Hematopoietic multipotent progenitor cell treated with erythropoietin and hydrocortisone succinate and interleukin-3 and kit ligand, for 15 days (in vitro differentiated cells): ENCODE results near the gene BOD1L1.

Source experiments
- DNase-seq: peaks from one replicate; pipeline ENCODE4 v3.0.0-alpha.2; 2015; ENCODE audit warnings: low spot score

The BOD1L1 gene

GRCh38 chr4:13558881-13559280, 68.6 kb downstream of the BOD1L1 start:
- no peak for DNase-seq

GRCh38 chr4:13555325-13555724, 72.2 kb downstream of the BOD1L1 start:
- no peak for DNase-seq

GRCh38 chr4:13553081-13553480, 74.4 kb downstream of the BOD1L1 start:
- DNase-seq: no peak

DNA sequence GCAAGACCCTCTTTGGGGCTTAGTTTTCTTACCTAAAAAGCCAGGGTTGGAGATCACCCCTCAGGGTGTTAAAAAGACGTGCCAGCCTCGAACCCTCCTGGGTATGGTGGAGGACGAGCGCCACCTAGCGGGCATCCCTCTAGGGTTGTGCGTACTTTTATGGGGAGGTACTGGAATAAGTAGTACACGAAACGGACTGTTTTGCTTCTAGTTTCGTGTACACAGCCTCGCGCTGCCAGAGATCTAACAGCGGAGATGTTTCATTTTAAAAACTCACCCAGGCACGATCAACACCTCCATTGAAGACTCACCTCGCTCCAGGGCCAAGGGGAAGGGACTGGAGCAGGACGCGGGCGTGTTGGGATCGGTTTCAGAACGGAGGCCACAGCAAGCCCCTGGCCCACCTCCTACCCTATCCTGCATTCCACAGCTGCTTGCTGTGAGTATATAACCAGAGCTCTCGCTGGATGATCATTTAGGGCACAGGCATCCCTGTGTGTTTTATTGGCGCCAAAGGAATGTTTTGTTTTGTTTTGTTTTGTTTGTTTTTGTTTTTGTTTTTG, 78.5 kb downstream of the BOD1L1 start:
- peak; percentile 73 for DNase-seq

DNA sequence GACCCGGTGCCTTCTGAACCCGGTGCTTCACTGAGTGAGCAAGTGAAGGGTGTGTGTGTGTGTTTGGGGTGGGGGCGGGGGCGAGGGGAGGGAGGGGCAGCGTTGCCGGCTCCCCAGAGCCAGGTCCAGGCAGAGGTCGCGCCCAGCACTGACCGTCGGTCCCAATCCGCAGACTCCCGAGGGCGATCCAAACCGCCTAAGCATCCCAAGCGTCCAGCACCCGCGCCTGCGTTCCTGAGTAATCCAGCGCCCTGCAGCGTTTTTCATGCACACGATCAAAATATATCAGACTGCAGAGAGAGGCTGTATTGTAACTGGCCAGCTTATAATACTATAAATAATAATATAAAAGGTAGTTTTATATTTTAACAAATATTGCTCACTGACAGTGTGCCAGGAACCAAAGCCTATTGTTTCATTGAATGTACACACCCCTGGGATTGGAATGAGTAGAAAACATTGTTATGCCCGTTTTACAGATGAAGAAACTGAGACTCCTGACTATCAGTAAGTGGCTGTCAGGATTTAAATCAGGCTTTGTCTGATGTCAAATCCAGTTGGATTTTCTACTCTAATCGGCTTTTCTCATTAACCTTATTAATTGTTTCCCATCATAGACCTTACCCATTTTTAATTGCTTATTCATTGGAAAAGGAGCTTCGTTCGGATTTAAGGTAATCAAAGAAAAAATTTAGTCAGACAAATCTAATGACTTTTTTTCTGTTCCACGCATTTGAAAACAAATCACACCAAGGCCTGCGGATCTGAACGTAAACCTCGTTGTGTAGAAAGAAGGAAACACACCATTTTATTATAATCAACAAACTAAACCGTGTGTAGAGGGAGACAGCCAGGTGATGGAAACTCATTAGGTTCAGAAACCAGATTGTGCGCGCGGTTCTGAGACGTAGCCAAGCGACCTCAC, 79.2 kb downstream of the BOD1L1 start:
- no peak for DNase-seq

DNA sequence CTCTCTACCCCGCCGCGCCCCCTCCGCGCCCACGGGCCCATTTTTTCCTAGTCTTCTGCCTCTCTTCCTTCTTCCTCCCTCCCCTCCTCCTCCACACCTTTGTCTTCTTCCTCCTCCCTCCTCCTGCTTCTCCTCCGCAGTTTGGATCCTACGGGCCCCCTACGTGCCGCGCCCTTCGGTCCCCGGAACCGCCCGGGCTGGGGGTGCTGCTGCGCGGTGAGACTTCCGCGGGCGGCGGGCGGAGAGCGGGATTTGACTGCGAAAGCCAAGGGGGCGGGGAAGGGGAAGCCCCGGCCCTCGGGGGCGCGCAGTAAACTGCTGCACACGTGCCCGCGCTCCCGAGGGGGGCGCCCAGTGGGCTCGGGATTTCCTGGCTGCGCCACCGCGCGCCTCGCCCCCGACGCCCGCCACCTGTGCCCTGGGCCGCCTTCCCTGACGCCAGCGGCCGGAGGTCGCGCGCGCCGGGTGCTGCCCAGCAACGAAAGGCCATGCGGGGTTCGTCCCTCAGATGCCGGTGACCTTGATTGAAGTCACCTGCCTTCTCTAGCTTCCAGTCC, 80.0 kb downstream of the BOD1L1 start:
- no peak for DNase-seq

DNA sequence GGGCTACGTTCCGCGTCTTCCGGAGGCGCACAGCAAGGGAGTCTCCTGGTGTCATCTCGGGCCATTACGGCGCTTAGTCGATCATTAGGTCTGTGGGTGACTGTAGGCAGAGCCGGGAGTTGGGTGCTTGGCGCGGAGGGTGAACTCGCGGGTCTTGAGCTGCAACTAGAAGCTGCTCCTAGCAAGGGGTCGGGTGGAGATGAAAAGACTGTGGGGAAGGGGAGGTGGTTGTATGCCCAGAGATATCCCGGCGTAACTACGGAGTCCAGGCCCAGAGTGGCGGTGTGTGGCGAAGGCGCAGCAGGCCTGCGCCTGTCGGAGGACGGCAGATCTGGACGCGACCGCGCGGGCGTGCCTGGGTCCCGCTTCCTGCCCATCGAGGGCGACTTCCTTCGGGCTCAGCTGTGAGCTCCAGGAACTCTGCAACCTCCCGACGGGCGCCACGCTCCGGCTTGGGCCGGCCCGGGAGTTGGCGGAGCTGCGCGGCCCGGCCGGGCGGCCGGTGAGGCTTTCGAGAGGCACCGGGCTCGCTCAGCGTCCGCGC, 80.5 kb downstream of the BOD1L1 start:
- DNase-seq: no peak

DNA sequence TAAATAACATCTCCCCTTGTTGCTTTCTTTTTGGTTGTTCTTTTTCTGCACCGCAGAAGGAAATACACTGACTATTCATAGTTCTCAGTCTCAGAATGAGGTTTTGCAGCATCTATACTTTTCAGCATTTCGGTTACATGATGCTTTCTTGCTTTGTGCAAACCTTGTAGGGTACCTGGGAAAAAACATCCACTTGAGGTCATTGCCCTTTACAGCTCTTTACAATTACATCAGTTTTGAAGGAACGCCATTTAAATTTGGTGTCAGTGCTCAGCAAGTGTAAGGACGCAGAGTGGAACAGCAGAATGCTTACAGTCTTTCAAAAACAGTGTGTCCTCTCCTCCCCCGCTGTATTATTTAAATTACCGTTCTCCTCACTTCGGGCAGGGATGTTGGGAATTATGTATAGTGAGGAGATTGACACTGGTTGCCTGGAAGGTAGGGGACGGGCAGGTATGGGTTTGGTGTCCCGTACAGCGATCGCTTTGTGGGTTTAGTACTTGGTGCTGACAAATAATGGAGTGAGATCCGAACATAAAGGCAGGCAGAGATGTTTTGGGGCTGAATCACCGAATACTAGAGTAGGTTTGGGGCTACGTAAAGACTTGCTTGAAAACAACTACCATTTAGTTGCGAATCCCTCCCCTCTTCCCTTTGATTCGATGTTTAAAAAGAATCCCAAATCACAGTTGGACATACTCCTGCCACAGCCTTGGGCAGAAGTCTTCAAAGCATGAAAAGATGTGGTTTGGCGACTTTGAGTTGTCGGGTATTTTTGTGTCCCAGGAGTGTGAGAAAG, 81.2 kb downstream of the BOD1L1 start:
- DNase-seq: no peak

DNA sequence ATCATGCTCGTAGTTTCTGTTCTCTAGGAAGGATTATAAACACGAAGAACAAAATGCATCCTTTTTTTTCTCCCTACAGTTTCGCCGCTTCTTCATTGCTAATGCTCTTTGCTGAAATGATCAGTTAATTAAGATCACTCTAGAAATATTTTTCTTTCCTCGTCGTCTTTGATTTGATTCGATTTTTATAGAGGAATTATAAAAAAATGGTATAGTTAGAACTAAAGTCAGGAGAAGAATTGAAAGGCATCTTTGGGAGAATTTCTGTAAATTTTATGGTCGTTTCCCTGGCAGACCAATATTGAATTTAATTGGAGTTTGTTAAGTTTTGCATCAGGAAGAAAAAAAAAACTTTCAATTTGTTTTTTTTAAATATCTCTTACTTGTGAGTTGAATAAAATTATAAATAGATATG, 82.1 kb downstream of the BOD1L1 start:
- DNase-seq: no peak

GRCh38 chr4:13544606-13545393, 82.7 kb downstream of the BOD1L1 start:
- peak; percentile 11 for DNase-seq

GRCh38 chr4:13543839-13544605, 83.5 kb downstream of the BOD1L1 start, which contains the start of gene NKX3-2:
Gene NKX3-2 (minus strand): TSS chr4:13544508. CDS start chr4:13544414, 94 bp downstream.
- no peak for DNase-seq

DNA sequence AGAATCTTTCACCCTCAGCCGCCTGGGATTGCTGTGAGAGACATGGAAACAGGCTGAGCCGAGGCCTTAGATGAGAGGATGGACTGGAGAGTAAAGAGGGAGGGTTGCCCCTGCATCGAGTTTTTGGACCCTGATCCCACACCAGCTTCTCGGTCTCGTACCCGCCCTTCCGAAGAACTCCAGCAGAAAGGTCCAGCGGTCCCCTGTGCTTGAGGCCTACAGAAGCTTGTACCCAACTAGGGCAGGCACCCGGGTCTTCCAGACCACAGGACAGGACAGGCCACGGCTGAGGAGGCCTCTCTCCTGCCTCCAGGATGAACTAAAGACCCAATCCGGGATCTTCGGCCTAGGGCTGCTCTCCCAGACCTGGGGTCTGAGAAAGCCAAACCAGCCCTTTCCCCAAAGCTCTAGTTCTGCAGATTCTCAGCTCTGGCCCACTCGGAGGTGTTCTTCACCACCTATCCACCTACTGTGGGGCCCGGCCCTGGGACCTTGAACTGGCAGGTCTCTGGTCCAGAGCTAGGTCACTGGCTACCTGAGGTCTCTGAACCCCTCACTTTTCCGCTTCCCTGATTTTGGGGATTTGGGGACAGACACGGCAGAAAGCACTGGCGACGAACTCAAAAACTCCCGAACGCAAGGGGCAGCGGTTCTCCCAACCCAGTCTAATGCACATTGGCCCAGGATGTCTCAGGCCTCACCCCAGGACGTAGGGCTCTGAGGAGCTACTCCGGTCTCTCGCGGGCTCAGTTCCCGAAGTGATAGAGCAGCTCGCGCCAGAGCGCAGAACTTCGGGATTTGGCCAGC, 84.3 kb downstream of the BOD1L1 start:
- DNase-seq: no peak

GRCh38 chr4:13542577-13543031, 84.9 kb downstream of the BOD1L1 start:
- DNase-seq: no peak

DNA sequence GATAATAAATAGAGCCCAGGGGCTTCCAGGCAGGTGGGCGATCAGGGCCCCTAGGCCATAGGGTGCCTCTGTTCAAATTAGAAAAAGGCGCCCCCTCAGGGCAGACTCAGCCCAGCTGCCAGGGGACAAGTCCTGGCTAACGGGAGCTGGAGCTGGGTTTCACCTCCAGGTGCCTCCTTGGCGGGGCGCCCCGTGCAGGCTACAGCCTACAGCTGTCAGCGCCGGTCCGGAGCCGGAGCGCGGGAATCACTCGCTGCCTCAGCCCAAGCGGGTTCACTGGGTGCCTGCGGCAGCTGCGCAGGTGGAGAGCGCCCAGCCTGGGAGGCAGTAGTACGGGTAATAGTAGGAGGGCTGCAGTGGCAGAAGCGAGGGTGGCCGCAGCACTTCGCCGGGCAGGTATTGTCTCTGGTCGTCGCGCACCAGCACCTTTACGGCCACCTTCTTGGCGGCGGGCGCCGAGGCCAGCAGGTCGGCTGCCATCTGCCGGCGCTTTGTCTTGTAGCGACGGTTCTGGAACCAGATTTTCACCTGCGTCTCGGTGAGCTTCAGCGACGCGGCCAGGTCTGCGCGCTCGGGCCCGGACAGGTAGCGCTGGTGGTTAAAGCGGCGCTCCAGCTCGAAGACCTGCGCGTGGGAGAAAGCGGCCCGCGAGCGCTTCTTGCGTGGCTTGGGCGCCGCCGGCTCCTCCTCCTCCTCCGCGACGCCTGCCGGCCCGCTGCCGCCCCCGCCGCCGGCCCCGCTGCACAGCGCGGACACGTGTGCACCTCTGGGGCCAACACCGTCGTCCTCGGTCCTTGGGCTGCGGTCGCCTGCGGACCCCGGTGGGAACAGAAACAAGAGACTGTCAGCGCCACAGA, 85.6 kb downstream of the BOD1L1 start:
- DNase-seq: no peak

DNA sequence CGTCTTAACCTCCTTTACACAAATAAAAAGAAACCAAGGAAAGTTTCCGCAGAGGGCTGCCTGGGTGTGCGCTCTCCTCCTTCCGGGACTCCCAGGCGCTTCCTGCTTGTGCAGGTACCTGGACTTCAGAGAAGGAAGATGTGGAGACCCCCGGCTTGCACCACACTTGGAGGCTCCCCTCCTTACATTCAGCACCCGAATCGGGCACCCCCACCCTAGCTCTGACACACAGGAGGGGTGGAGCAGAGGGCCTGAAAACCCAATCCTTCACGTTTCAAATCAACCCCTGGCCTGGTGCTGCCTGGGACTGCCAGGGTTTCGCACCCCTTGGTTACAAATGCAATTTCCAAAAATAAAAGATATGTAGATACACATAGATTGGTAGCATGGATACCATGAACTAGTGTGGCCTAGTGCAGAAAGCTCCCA, 86.3 kb downstream of the BOD1L1 start:
- no peak for DNase-seq

DNA sequence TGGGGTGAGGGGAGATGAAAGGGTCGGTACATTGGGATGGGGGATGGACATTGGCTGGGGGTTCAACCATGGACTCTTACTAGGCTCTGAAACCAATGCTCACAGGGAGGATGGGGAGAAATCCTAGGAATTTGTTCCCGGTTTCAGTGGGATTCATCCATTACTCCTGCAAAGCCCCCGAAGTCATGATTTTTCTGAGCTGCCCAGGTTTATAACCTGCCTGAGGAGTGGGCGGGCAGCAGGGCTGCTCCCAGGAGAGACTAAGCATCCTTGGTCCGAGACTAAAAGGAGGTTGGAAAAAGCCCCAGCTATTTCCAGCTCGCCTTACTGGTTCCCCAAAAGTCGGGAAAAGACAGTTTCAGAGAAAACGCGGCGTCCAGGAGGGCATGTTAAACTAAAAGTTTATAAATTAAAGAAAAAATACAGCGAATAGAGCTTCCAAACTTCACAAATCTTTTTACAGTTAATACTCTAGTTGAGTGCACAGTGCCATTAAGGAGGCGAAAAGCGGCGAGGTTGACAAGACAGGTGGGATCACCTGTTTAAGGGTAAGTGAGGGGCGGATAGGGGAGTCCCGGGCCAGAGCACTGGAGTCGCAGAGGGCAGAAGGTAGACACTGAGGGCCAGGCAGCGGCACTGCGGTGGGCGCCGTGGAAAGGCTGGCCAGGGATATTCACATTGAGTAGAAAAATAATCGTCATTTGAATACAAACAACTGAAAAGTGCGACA, 86.9 kb downstream of the BOD1L1 start:
- DNase-seq: no peak

GRCh38 chr4:13539619-13540445, 87.7 kb downstream of the BOD1L1 start:
- DNase-seq: no peak
